HG03196 (cell line): Measurements from ENCODE around the gene C16orf82.
"Not testable (repeated sequence)": the region's sequence is repeated elsewhere in the genome, so short reads cannot be mapped to it uniquely, and the experiment has no call there.

Experiments
- ATAC-seq: cut with Tn5 transposase; IDR thresholded peaks from one replicate; pipeline ENCODE4 v1.9.1; 2021; ENCODE audit not compliant: unreplicated experiment

The C16orf82 gene

DNA sequence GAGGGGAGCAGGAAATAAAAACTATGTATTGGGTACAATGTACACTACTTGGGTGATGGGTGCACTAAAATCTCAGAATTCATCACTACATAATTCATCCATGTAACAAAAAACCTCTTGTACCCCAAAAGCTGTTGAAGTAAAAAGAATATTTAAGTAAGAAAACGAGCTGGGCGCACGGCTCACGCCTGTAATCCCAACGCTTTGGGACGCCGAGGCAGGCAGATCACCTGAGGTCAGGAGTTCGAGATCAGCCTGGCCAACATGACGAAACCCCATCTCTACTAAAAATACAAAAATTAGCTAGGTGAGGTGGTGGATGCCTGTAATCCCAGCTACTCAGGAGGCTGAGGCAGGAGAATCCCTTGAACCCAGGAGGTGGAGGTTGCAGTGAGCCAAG, 19.3 kb downstream of the C16orf82 start:
- ATAC-seq = not testable (repeated sequence)

DNA sequence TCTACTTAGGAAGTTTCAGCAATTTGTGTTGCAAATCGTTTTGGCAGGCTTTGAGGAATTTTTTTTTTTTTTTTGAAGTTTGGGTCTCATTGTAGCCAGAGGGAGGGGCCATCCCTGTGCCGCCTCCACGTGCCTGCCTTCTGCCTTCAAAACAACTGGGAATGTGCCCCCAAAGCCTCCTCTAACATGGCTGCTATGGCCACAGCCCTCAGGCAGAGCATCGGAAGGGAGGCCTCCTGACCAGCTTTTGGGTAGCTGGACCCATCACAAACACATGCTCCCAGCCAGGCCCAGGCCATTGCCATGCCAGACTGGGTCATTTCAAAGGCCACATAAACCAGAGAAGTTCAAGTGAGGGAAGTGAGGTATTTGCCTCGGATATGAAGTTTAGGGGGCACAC, 21.5 kb downstream of the C16orf82 start:
- ATAC-seq = no peak

DNA sequence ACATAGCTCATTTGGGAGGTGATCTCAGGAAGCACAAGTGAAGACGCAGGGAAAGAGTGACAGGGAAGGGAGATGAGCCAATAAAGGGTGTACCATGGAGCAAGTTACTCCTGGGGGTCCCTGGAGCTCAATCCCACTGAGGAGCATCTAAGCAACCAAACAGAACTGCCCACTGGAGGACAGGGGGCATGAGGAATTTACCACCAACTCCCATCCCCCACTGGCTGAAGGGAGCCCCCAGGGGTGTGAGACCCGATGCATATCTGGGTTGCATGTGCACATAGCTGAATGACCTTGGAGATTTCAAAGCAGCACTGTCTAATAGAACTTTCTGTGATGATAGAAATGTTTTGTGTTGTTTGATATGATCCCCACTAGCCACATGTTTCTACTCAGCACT, 29.6 kb downstream of the C16orf82 start:
- no peak for ATAC-seq

DNA sequence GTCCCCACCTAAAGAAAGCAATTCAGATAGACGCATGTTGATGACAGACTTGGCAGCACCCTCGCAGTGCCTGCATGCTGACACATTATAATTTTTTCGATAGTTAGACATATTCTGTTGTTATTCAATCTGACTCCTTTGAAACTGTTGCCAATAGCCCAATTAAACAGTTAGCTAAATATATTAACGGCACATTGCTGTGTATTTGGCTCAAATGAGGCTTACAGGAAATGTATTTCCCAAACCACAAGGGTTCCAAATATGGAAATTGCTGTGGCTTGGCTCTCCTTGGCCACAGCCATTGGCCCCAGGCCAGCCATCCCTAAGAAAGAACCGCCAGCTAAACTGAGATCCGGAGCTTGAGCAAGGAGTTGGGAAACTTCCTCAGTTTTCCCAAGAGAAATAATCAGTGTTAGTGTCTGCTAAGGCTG, 31.1 kb downstream of the C16orf82 start:
- no peak for ATAC-seq

DNA sequence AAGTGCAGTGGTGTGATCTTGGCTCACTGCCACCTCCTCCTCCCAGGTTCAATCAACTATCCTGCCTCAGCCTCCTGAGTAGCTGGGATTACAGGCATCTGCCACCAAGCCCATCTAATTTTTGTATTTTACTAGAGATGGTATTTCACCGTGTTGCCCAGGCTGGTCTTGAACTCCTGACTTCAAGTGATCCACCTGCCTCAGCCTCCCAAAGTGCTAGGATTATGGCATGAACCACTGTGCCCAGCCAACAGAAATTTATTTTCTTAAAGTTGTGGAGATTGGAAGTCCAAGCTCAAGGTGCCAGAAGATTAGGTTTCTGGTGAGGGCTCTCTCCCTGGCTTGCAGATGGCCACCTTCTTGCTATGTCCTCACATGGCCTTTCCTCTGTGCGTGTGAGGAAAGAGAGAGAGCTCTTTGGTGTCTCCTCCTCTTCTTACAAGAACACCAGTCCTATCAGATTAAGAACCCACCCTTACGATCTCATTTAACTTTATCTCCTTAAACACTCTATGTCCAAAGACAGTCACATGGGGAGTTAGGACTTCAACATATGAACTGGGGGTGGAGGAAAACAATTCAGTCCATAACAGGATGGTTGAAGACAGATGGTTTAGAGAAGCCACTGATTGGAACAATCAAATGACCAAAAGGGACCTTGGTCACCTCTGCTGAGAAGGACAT, 31.8 kb downstream of the C16orf82 start:
- no peak for ATAC-seq

DNA sequence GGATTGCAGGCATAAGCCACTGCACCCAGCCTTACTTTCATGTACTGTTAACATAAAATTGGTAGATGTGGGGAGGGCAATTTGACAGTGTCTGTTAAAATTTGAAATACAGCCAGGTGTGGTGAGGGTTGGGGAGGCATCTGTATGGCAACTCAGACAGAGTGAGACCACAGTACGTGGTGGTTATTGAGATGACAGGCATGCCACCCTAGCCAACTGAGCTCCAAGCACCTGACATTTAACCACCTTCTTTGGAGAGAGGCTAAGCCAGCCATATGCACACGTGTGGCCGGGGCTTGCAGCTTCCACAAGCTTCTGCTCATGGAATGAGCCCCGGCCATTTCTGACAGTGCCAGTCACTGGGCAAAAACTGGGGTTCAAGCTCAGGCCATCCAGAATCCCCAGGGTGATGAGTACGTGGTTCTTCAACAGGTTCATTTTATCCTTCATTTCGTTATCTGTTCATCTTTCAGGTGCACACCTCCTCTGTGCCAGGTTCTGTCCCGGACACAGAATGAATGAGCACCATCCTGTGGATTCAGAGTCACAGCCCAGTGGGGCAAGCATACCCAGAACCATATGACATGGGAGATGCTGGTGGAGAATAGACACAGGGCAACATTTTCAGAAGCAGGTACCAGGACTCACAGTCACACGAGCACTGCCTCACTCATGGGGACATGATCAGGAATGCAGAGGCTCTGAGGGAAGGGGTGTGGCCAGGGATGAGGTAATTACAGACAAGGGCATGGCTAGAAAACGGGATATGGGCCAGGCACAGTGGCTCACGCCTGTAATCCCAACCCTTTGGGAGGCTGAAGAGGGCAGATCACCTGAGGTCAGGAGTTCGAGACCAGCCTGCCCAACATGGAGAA, 36.2 kb downstream of the C16orf82 start:
- no peak for ATAC-seq

DNA sequence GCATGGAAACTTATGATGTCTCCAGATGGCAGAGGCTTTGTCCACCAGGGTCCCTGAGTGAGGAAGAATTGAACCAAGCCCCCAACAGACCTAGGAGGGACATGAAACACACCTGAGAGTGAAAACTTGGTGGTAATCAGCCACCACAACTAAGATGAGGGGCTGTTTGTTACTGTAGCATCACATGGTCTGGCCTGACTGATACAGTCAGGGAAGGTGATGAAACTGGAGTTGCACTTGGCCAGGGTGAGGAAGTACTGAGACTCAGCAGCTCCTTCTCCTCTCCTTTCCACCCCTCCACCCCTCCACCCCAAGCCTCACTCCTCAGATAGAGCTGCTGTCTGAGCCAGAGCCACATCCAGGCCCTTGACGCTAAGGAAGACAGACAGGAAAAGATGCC, 37.2 kb downstream of the C16orf82 start:
- ATAC-seq = no peak

DNA sequence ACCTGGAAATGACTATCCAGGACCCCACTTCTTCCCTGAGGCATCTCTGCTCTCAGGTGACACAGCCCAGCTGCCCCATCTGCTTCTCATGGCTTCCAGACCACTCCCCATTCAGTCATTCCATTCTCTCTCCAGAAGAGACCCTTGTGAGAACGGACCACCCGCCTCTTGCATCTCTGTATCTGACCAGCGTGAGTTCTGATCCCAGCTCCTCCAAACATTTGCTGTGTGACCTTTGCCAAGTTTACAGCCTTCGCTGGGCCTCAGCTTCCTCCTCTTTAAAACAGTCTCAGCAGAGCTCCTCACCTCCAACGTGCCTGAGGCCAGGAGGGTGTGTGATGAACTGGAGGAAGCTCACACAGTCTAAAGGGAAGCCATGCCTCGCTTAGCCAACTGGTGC, 39.6 kb downstream of the C16orf82 start:
- ATAC-seq = no peak

DNA sequence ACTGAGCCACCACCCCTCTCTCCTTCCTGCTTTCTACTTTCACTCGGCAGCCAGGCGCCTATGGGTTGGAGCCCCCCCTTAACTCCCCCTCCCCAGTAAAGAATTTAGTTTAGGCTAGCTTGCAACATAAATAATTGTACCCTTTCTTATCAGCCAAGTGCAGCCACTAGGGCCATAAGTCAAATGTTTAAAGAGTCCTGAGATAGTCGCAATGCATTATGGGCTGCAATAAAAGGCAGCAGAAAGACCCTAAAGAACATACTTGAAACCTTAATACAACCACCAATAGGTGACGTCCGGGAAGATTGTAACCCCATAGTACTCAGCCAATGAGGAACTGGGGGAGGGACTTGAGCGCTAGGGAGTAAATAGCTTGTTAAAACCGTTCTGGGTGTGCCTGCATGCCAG, 40.5 kb downstream of the C16orf82 start:
- ATAC-seq = no peak

DNA sequence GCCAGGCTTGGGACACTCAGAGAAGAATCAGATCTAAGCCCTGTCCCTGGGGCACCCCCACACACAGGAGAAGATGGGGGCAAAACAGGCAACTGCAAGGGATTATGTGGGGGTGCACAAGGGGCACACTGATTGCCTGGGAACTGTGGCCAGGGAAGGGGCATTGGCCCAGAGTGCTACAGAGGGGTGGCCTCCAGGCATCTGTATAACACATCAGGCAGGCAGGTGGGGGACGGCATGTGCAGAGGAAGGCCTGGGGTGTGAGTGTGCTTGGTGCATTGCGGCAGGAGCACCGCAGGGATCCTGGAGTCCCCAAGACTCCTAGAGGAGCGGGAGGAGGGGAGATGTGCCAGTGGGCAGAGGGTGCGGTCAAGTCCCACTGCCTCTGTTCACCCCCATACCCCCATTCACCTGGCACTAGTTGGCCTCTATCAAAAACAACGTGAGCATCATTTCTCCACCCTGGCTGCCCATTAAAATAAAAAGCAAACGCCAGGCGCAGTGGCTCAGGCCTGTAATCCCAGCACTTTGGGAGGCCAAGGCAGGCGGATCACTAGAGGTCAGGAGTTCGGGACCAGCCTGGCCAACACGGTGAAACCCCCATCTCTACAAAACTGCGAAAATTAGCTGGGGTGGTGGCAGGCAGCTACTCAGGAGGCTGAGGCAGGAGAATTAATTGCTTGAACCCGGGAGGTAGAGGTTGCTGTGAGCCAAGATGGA, 41.5 kb downstream of the C16orf82 start:
- no peak for ATAC-seq

DNA sequence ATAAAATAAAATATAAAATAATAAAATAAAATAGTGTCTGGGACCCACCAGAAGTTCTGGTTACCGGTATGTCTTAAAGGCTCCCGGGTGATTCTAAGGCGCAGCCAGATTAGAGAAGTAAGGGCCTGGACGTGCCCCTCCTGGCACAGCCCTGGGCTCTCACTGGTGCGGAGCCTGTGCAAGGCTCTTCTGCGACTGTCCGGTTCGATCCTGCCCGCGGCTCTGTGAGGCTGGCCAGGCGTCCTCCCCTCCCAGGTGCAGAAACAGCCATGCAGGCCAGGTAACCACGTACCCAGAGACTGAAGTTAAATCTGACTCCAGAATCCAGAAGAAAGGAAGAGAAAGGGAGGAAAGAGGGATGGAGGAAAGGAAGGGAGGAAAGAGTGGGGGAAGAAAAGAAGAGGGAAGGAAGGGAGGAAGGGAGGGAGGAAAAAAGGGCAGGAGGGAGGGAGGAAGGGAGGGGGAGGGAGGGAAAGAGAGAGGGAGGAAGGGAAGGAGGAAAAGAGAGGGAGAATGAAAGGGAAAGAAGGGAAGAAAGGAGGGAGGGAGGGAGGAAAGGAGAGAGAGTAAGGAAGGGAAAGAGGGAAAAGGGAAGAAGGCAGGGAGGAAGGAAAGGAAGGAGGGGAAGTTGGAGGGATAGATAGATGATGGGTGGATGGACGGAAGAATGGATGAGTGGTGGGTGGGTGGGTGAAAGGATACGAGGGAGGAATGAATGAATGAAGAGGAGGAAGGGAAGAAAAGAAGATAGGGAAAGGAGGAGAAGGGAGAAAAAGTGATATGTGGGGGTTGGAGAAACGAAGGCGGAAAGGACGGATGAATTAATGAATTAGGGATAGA, 42.3 kb downstream of the C16orf82 start:
- ATAC-seq = no peak

DNA sequence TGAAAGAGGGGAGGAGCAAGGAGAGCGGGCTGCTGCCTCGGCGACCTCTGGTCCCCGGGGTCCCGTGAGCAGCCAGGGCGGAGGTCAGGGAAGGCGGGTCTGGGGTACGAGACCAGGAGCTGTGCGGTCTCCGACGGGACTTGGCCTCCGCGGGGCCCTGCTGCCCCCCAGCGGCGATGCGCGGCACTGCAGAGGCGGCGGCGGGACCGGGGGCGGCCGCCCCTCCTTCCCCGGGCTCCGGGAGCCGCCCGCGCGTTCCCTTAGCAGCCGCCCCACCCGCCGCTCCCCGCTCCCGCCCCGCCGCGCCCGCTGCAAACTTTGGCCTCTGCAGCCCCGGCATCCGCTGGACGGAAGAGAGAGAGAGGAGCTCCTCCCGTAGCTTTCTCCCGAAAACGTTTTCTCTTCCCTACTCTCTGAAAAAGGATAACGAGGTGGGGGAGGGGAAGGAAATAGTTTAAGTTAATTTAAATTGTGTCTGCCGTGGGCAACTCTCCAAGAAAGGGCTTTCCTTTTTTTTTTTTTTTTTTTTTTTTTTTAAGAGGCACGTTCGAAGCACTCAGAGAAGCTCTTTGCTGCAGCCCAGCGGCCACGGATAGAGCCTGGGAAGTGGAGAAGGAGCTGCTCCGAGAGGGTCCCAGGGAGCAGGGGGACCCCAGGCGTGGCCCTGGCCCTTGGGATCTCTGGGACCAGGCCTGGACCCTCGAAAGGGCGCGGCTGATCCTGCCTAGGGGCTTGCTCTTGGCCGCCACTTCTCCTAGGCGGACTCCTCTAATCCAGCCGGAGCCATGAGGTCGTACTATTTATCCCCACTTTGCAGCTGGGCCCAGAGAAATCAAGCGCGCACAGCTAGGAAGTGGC, 43.2 kb downstream of the C16orf82 start:
- no peak for ATAC-seq

DNA sequence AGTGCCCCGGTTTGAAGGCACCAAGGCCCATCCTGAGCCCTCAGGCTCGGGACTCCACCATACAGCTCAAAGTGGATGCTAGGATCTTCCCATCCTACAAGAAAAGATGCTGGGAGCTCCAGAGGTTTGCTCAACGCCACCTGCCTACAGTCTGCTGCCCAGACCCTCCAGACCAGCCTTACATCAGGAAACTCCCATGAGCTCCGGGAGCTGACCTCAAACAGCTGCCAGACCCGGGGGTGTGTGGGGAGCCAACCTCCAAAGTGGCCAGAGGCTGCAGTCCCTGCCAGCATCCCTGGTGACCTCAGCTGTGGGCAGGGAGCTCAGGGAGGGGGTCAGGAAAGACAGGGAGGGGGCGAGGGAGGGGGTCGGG, 43.8 kb downstream of the C16orf82 start:
- no peak for ATAC-seq

DNA sequence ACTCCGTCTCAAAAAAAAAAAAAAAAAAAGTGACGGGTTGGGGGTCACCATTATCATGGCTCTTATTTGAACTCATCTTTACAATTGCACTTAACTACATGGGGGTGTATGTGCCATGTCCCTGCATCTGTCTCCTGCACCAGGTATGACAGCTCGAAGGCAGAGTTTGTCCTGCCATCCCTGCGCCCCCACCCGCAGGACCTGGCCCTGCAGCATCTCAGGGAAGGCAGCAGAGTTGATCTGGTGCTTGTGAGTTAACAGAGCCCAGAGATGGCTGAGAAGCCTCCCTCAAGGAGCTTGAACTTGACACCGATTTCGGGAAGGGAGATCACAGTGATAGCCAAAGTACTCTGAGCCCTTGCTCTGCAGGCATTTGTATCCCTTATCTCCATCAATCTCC, 44.8 kb downstream of the C16orf82 start:
- no peak for ATAC-seq

DNA sequence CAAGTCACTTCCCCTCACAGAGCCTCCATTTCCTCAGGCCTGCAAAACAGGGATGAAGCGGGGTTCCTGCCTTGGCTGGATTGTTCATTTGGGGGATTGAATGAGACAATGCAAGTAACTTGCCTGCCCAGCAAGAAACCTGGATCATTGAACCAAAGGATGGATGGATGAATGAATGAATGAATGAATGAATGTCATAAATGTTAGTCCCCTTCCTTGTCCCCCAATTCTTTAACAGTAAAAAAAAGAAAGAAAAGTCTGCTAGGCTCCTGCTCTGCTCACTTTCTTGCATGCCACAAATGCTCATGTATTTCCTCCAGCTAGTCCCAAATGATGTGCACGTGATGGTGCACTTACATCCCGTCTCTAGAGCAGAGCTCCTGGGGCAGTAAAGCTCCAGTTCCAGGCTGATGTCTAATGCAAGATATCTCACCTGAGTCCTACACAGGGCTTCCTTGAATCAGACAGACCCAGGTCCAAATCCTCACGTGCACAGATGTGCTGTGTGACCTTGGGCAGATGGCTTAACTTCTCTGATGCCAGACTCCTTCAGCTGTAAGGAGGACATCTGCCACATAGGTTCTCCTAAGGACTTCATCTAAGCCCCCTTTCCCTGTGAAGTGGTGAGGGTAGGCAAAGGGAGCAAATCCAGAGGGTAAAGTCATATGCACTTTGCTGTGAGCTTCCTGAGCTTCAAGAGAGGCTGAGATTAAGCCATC, 45.5 kb downstream of the C16orf82 start:
- no peak for ATAC-seq

DNA sequence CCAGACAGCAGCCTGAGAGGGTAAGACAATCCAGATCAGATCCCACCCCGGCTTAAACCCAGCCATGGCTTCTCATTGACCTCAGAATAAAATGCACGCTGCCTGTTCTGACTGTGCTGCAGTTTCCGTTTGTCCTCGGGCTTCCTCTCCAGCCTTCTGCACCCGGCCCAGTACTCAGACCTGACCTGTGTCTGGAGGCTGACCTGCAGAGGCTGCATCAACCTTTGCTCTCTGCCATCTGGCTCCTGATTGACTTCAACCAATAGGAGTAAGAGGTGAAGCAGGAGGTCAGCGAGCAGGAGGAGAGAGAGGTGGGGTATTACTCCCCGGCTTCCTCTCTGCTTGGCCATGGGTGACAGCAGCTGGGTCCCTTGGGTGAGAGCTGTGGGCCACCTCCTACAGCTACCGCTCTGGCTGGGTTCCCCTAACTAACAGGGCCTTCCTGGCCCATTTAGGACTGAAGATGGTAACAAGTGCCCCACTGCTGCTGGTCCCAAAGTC, 46.7 kb downstream of the C16orf82 start:
- ATAC-seq = peak; percentile 54

DNA sequence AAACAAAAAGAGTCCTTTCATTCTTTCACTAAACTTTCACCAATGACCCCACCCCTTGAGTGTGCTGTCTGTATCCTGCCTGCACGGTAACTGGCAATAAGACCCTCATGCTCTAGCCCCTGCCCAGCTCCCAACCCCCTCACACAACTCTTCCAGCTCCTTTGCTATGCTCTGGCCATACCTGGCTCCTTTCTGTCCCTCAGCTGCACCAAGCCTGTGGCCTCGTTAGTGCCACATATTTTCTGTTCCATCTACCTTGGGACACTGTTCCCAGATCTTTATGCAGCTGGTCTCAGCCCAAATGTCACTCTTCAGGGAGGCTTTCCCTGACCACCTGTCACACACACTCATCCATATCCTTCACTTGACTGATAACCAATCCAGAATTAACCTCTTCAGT, 47.3 kb downstream of the C16orf82 start:
- ATAC-seq = no peak

DNA sequence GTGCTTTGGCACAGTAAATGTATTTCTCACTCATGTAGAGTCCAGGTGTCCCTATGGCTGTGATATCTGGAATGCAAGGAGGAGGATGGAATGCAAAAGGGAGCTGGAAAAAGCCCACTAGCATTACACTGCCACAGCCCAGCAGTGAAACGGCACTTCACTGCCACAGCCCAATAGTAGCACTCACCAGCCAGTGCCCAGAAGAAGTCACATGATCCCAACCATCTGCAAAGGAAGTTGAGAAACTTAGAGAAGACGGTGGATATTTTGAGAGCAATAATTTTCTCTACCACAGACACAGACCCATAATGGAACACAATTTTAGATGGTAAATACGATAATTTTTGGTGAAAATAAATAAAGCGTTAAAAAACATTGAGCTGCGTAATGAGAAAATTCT, 51.8 kb downstream of the C16orf82 start:
- ATAC-seq = no peak
